22Rv1 (cell line): ENCODE results near the gene EEF1B2.
"Not testable (repeated sequence)": the region's sequence is repeated elsewhere in the genome, so short reads cannot be mapped to it uniquely, and the experiment has no call there.

ENCODE experiments used
- H3K27ac ChIP-seq: fragments of 450-650 bp; 2 replicates; pipeline ENCODE4 v1.5.1; 2017
- CTCF ChIP-seq: fragments of 450-650 bp; IDR thresholded peaks from 2 replicates; pipeline ENCODE4 v1.5.1; 2017; ENCODE audit warnings: mild to moderate bottlenecking
- ZFX ChIP-seq: fragments of 450-650 bp; IDR thresholded peaks from 2 replicates; pipeline ENCODE4 v1.6.1; 2017; ENCODE audit warnings: antibody characterized with exemption, borderline replicate concordance

EEF1B2 gene

DNA sequence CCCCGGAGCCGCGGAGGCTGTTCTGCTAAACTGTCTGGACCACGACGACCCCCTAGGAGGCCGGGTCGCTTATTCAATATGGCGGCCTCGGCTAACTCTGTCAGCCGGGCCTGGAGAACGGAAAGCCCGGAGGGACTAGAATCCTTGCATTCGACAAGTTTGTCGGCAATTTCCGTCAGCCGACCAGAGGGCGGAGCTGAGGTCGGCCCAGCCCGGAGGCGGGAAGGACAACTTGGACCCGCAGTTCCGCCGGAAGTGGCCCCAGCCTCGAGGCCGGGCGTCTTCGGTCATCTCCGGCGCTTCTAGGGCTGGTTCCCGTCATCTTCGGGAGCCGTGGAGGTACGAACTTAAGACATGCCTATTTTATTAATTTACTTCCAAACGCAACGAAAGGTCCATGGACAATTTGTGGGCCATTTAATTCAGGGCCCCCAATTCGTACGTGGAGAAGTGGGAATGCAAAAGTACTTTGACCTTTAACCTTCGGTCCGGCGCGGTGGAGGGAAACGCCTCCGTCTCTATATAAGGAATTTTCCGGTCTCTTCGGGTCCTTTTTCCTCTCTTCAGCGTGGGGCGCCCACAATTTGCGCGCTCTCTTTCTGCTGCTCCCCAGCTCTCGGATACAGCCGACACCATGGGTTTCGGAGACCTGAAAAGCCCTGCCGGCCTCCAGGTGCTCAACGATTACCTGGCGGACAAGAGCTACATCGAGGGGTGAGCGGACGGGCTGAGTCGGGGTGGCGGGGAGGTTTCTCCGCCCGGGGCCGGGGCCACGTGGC is at the start of gene EEF1B2, which contains the start of gene NDUFS1:
Gene EEF1B2, plus strand, starts transcription at position 550 of the 779 bp plus-strand sequence. Its CDS starts 85 bp downstream, at position 635.
Gene NDUFS1, minus strand, starts transcription at position 99 of the 779 bp plus-strand sequence. CDS start 5,766 bp downstream, outside the sequence.
- H3K27ac ChIP-seq = peak within 1 kb of the TSS; percentile 85
- TF ChIP-seq ZFX = no peak
- no peak for TF ChIP-seq CTCF

- TF ChIP-seq ZFX = no peak
- TF ChIP-seq CTCF = no peak
- H3K27ac ChIP-seq = no peak overlapping the region
These were observed 47.6 kb upstream of the EEF1B2 start for GRCh38 chr2:206112108-206112507.

GRCh38 chr2:206112846-206113547 is 46.7 kb upstream of the EEF1B2 start:
- no peak overlapping the region for H3K27ac ChIP-seq
- TF ChIP-seq CTCF = no peak

- TF ChIP-seq CTCF (no peak), ZFX (no peak)
- no peak overlapping the region for H3K27ac ChIP-seq
These were observed 44.6 kb upstream of the EEF1B2 start for GRCh38 chr2:206115026-206115578.

DNA sequence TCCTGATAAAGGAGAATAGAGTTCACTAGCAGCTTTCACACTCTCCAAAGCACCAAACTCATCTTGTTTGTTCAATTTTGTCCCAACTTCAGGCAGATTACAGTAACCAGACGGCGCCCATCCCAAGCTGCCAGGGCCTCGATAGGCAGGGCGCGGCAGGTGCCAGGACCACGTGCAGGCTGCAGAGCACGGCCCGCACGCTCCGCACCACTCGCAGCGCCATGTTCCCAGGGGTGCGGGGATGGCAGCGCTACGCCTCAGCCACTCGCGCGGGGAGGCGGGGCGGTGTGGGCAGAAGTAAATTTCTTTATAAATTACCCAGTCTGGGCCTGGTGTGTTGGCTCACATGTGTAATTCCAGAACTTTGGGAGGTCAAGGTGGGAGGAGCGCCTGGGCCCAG is 43.4 kb upstream of the EEF1B2 start:
- H3K27ac ChIP-seq = no peak overlapping the region
- TF ChIP-seq CTCF (no peak), ZFX (no peak)

DNA sequence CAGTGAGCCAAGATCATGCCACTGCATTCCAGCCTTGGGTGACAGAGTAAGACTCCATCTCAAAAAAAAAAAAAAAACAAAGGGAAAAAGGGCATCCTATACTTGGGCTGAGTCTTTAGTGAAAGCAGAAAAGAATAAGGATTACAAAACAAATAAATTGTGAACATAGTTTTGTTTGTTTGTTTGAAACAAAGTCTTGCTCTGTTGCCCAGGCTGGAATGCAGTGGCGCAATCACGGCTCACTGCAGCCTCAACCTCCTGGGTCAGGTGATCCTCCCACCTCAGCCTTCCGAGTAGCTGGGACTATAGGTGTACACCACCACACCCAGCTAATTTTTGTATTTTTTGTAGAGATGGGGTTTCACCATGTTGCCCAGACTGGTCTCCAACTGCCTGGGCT is 37.1 kb upstream of the EEF1B2 start:
- not testable (repeated sequence) for H3K27ac ChIP-seq

- no peak for TF ChIP-seq CTCF
- no peak for TF ChIP-seq ZFX
- no peak overlapping the region for H3K27ac ChIP-seq
These were observed 33.8 kb upstream of the EEF1B2 start for GRCh38 chr2:206125901-206126300.
